Measurements from ENCODE around the gene TAB2. TPM values are rescaled to one million over a fixed set of nuclear protein-coding genes. Genes with fewer than 3 reads are reported as not detected.
A peak's percentile ranks its signal among the peaks of the same experiment; 100 is the strongest.

TAB2 gene
- total and polyA plus RNA-seq, 2 of the 8 experiments (the other 6 are each of a cell fraction or from before 2014, with no cell fraction given), result 40.4 to 63.0 TPM

DNA sequence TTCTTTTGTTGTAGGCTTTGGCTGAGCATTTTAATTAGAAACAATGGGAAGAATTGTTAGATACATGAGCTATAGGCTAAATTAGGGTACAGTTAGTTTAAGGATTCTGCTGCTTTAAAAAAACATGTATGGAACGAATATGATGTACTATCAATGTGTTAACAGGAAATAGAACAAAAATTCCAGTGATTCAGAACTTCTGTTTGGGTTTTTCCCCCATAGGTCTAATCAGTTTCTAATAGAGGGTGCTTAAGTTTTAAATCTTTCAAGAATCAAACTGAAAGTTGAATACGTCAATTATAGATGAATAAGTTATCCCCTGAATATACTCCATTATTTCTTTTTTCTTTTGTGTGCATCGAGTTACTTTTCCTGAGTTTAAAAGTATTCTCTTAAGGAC is 1.9 kb downstream of the TAB2 start:
- no peak overlapping the region for H2AK5ac ChIP-seq (ENCODE audit: low read depth, low read length)
- H3K9ac ChIP-seq (replicated peaks in 1 of 4; ENCODE audit: extremely low read depth in 1 of 4, low read depth in 3 of 4, low read length in 3 of 4), result no peak overlapping the region
- DNase-seq (ENCODE audit: low read depth in 1 of 2, low spot score in 2 of 2) (no peak), FAIRE-seq (no peak)
- H3K79me2 ChIP-seq (ENCODE audit: control insufficient read depth in 1 of 2, insufficient read depth in 2 of 2, low read length in 2 of 2), result peaks cover 13 to 62% of the 10 kb centered on the region in 2 experiments
- no peaks in the 10 kb centered on the region for H3K9me3 ChIP-seq (ENCODE audit: insufficient read depth in 2 of 2, low read depth in 1 of 2, low read length in 1 of 2)
- peak overlapping the region in 2 of 4 experiments; percentile 88 to 93; a peak in 2 of 8 replicates for H3K4me3 ChIP-seq (ENCODE audit: extremely low read depth in 1 of 4, insufficient read depth in 2 of 4, low read depth in 3 of 4, low read length in 4 of 4)
- H3K27me3 ChIP-seq (replicated peaks in 1 of 4; ENCODE audit: control insufficient read depth in 3 of 4, extremely low read depth in 1 of 4, insufficient read depth in 3 of 4, low read length in 3 of 4), result no peaks in the 10 kb centered on the region
- peak overlapping the region; percentile 84 to 85; a peak in 3 of 4 replicates for H3K4me2 ChIP-seq (ENCODE audit: insufficient read depth in 1 of 2, low read depth in 2 of 2, low read length in 2 of 2)
- H3K56ac ChIP-seq (replicated peaks; ENCODE audit: insufficient read length, low read depth, low read length), result no peak overlapping the region
- H3K27ac ChIP-seq (ENCODE audit: low read depth, low read length), result no peak overlapping the region
- H3K23me2 ChIP-seq (ENCODE audit: low read depth, low read length), result peaks cover 3% of the 10 kb centered on the region; the same call in 1 of the 2 replicates
- no peak overlapping the region for H3K4ac ChIP-seq (replicated peaks; ENCODE audit: insufficient read length, low read depth, low read length)
- H2BK5ac ChIP-seq (ENCODE audit: low read depth, low read length), result no peak overlapping the region
- H3K14ac ChIP-seq (ENCODE audit: insufficient read length), result no peak overlapping the region
- H3K79me1 ChIP-seq (ENCODE audit: low read depth, low read length), result no peaks in the 10 kb centered on the region
- no peak overlapping the region for H4K5ac ChIP-seq (ENCODE audit: insufficient read length, low read depth, low read length)
- H3K4me1 ChIP-seq (replicated peaks in 1 of 4; ENCODE audit: control insufficient read depth in 3 of 4, insufficient read depth in 4 of 4, low read length in 3 of 4), result peaks cover 0 to 4% (median 3%) of the 10 kb centered on the region in 4 experiments; a peak in 3 of 7 replicates
- no peaks in the 10 kb centered on the region for H3K36me3 ChIP-seq (ENCODE audit: control insufficient read depth in 2 of 4, insufficient read depth in 4 of 4, low read length in 3 of 4)
- H2BK20ac ChIP-seq (ENCODE audit: low read length), result no peak overlapping the region
- WGBS, 2 experiments (ENCODE audit: extremely low coverage in 1 of 2, insufficient coverage in 1 of 2, insufficient read length in 1 of 2, insufficient replicate concordance in 2 of 2, low coverage in 1 of 2, low lambda C conversion rate in 2 of 2, missing lambda C conversion rate in 1 of 2), result 81% methylated on average over 3 of the region's 3 CpGs; no CpG with 5 or more reads in 1 of the 2 experiments
- ChIA-PET CTCF (ENCODE audit: partially characterized antibody) (no interaction called here), POLR2A (ENCODE audit: partially characterized antibody) (no interaction called here)
- no peak overlapping the region for H4K8ac ChIP-seq (ENCODE audit: extremely low read depth, insufficient read depth, low read length)
- no peak overlapping the region for H2BK15ac ChIP-seq (ENCODE audit: low read length)
- peaks cover 6 to 8% of the 10 kb centered on the region in 2 experiments for H4K20me1 ChIP-seq (replicated peaks in 1 of 2; ENCODE audit: control insufficient read depth in 1 of 2, insufficient read depth in 2 of 2, low read length in 2 of 2)
- H3K18ac ChIP-seq (ENCODE audit: extremely low read depth, low read length), result no peak overlapping the region
- H2BK12ac ChIP-seq (ENCODE audit: low read depth, low read length), result no peak overlapping the region
- H2BK120ac ChIP-seq (replicated peaks; ENCODE audit: low read depth, low read length), result no peak overlapping the region
- no peak overlapping the region for H4K91ac ChIP-seq (replicated peaks; ENCODE audit: insufficient read length, low read length)
- H2AFZ ChIP-seq (ENCODE audit: low read length), result no peak overlapping the region
- H3K23ac ChIP-seq (ENCODE audit: insufficient read length), result no peak overlapping the region
- TF ChIP-seq FOSL1 (IDR thresholded peaks at IDR 0.05; ENCODE audit: insufficient read depth, low read depth, low read length) (no peak), POLR2AphosphoS5 (IDR thresholded peaks at IDR 0.05; ENCODE audit: low read depth, low read length) (no peak), CREB1 (IDR thresholded peaks at IDR 0.05) (no peak), SIRT6 (IDR thresholded peaks at IDR 0.05; ENCODE audit: low read length) (no peak), EP300 (IDR thresholded peaks at IDR 0.05; ENCODE audit: borderline replicate concordance in 1 of 2, low read depth in 2 of 2, low read length in 2 of 2) (no peak), CHD1 (IDR thresholded peaks at IDR 0.05; ENCODE audit: low read depth, low read length) (no peak), RBBP5 (IDR thresholded peaks at IDR 0.05; ENCODE audit: borderline replicate concordance, low read depth, low read length) (no peak), BCL11A (IDR thresholded peaks at IDR 0.05; ENCODE audit: low read depth in 2 of 2, low read length in 2 of 2) (no peak), POU5F1 (IDR thresholded peaks at IDR 0.05; ENCODE audit: low read depth, low read length) (no peak), NRF1 (IDR thresholded peaks at IDR 0.05; ENCODE audit: low read depth, low read length) (no peak), BRCA1 (IDR thresholded peaks at IDR 0.05; ENCODE audit: low read depth, low read length) (no peak), GABPA (IDR thresholded peaks at IDR 0.05; ENCODE audit: borderline replicate concordance, insufficient read depth, low read length) (no peak)
- TF ChIP-seq, protein P1, sequence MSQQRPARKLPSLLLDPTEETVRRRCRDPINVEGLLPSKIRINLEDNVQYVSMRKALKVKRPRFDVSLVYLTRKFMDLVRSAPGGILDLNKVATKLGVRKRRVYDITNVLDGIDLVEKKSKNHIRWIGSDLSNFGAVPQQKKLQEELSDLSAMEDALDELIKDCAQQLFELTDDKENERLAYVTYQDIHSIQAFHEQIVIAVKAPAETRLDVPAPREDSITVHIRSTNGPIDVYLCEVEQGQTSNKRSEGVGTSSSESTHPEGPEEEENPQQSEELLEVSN (IDR thresholded peaks at IDR 0.05), result no peak
